Mesothelial cell of epicardium (in vitro differentiated cells): ENCODE measurements around the gene POLR3K. TPM values are rescaled to one million over a fixed set of nuclear protein-coding genes. Genes with fewer than 3 reads are reported as not detected.

ENCODE experiments used
- DNase-seq, 2 experiments: peaks; one replicate each; pipeline ENCODE4 v3.0.0; 2021; ENCODE audit warnings: low spot score in 2 of 2; ENCODE audit not compliant: unreplicated experiment in 2 of 2
- H3K27ac Mint-ChIP-seq: 2 replicates; pipeline ENCODE4 v1.8.0; 2021; ENCODE audit warnings: mixed read lengths
- H3K27me3 Mint-ChIP-seq: 2 replicates; pipeline ENCODE4 v1.8.0; 2021; ENCODE audit warnings: low read depth, mixed read lengths
- H3K36me3 Mint-ChIP-seq: 2 replicates; pipeline ENCODE4 v1.8.0; 2021; ENCODE audit warnings: mixed read lengths
- H3K4me1 Mint-ChIP-seq: 2 replicates; pipeline ENCODE4 v1.8.0; 2021; ENCODE audit warnings: mixed read lengths
- H3K4me3 Mint-ChIP-seq: 2 replicates; pipeline ENCODE4 v1.8.0; 2021; ENCODE audit warnings: mild to moderate bottlenecking, moderate library complexity, mixed read lengths
- H3K9me3 Mint-ChIP-seq: 2 replicates; pipeline ENCODE4 v1.8.0; 2021; ENCODE audit warnings: mixed read lengths
- CTCF ChIP-seq: fragments of 200-600 bp; sonication (generic); IDR thresholded peaks from one replicate; pipeline ENCODE4 v1.5.0; 2021; ENCODE audit warnings: antibody characterized with exemption; ENCODE audit not compliant: unreplicated experiment
- total RNA-seq: library from RNA; stranded (reverse); gene quantifications from 3 replicates; pipeline ENCODE4 v1.2.1, GENCODE V29; 2021

POLR3K gene
- total RNA-seq, 1 donor from 2014 or later: 9.1 TPM

- Mint-ChIP-seq H3K27me3 (no peaks in the 10 kb centered on the region), H3K4me1 (no peaks in the 10 kb centered on the region), H3K27ac (no peak overlapping the region), H3K36me3 (peaks cover 19% of the 10 kb centered on the region), H3K4me3 (no peak overlapping the region), H3K9me3 (no peaks in the 10 kb centered on the region)
- no peak for DNase-seq
- no peak for TF ChIP-seq CTCF
These were observed 35.2 kb upstream of the POLR3K start for GRCh38 chr16:88613-89012.

GRCh38 chr16:86483-86952 lies 33.1 kb upstream of the POLR3K start:
- Mint-ChIP-seq H3K4me1 (no peaks in the 10 kb centered on the region), H3K4me3 (no peak overlapping the region), H3K9me3 (no peaks in the 10 kb centered on the region), H3K36me3 (peaks cover 16% of the 10 kb centered on the region), H3K27ac (no peak overlapping the region), H3K27me3 (no peaks in the 10 kb centered on the region)
- TF ChIP-seq CTCF: no peak
- DNase-seq: no peak

- Mint-ChIP-seq H3K27me3 (no peaks in the 10 kb centered on the region), H3K27ac (no peak overlapping the region), H3K9me3 (no peaks in the 10 kb centered on the region), H3K4me1 (no peaks in the 10 kb centered on the region), H3K36me3 (peaks cover 16% of the 10 kb centered on the region), H3K4me3 (no peak overlapping the region)
- DNase-seq: no peak
- no peak for TF ChIP-seq CTCF
These were observed 32.5 kb upstream of the POLR3K start for GRCh38 chr16:85865-86264.

GRCh38 chr16:85407-85782 lies 32.0 kb upstream of the POLR3K start:
- H3K36me3 Mint-ChIP-seq: peaks cover 13% of the 10 kb centered on the region
- H3K4me1 Mint-ChIP-seq: no peaks in the 10 kb centered on the region
- H3K9me3 Mint-ChIP-seq: no peaks in the 10 kb centered on the region
- no peak for TF ChIP-seq CTCF
- no peaks in the 10 kb centered on the region for H3K27me3 Mint-ChIP-seq
- H3K27ac Mint-ChIP-seq: no peak overlapping the region
- no peak for DNase-seq
- H3K4me3 Mint-ChIP-seq: no peak overlapping the region

- Mint-ChIP-seq H3K4me3 (no peak overlapping the region), H3K36me3 (peaks cover 11% of the 10 kb centered on the region), H3K27ac (no peak overlapping the region), H3K9me3 (no peaks in the 10 kb centered on the region), H3K27me3 (no peaks in the 10 kb centered on the region), H3K4me1 (no peaks in the 10 kb centered on the region)
- no peak for DNase-seq
- no peak for TF ChIP-seq CTCF
These were observed 31.5 kb upstream of the POLR3K start for GRCh38 chr16:84718-85406.
